ENCODE data around the gene BMP7. TPM values are rescaled to one million over a fixed set of nuclear protein-coding genes. Genes with fewer than 3 reads are reported as not detected.

The BMP7 gene
- total RNA-seq, 3 donors from 2014 or later (not counting 1 experiment from before 2014, with no cell fraction given), result not detected

- Histone ChIP-seq H3K4me1 (ENCODE audit: control insufficient read depth, insufficient read depth, low read length) (no peaks in the 10 kb centered on the region), H3K27ac (ENCODE audit: low read length) (no peak overlapping the region), H3K27me3 (ENCODE audit: control insufficient read depth, insufficient read depth, low read length) (no peaks in the 10 kb centered on the region), H3K9me3 (ENCODE audit: control insufficient read depth, insufficient read depth, low read length) (no peaks in the 10 kb centered on the region), H3K36me3 (ENCODE audit: control insufficient read depth, insufficient read depth, low read length) (no peaks in the 10 kb centered on the region), H3K4me3 (ENCODE audit: low read length) (no peak overlapping the region)
- no peaks in the 10 kb centered on the region for H3K9me3 Mint-ChIP-seq
- no peak for ATAC-seq
- no peak overlapping the region for H3K27ac Mint-ChIP-seq
- H3K36me3 Mint-ChIP-seq, result no peaks in the 10 kb centered on the region
- 67% methylated on average over 9 of the region's 10 CpGs for WGBS (ENCODE audit: insufficient coverage)
- TF ChIP-seq CTCF (IDR thresholded peaks at IDR 0.05), result no peak
- intact Hi-C loops (cut with micrococcal nuclease), result no loop called here
- DNase-seq, result no peak
- no peaks in the 10 kb centered on the region for H3K4me1 Mint-ChIP-seq
- peaks cover 8 to 13% of the 10 kb centered on the region in 2 donors for H3K27me3 Mint-ChIP-seq (ENCODE audit: low read depth in 2 of 2)
- H3K4me3 Mint-ChIP-seq, result no peak overlapping the region
Measured at GRCh38 chr20:57180387-57180786, 86.1 kb downstream of the BMP7 start.

GRCh38 chr20:57179265-57179664 is 87.2 kb downstream of the BMP7 start:
- Histone ChIP-seq H3K36me3 (ENCODE audit: control insufficient read depth, insufficient read depth, low read length) (no peaks in the 10 kb centered on the region), H3K9me3 (ENCODE audit: control insufficient read depth, insufficient read depth, low read length) (no peaks in the 10 kb centered on the region), H3K4me1 (ENCODE audit: control insufficient read depth, insufficient read depth, low read length) (no peaks in the 10 kb centered on the region), H3K27ac (ENCODE audit: low read length) (no peak overlapping the region), H3K4me3 (ENCODE audit: low read length) (no peak overlapping the region), H3K27me3 (ENCODE audit: control insufficient read depth, insufficient read depth, low read length) (no peaks in the 10 kb centered on the region)
- Mint-ChIP-seq H3K27ac (no peak overlapping the region), H3K9me3 (no peaks in the 10 kb centered on the region), H3K27me3 (ENCODE audit: low read depth in 2 of 2) (peaks cover 8 to 13% of the 10 kb centered on the region in 2 donors), H3K36me3 (no peaks in the 10 kb centered on the region), H3K4me1 (no peaks in the 10 kb centered on the region), H3K4me3 (no peak overlapping the region)
- intact Hi-C loops (cut with micrococcal nuclease), result no loop called here
- ATAC-seq (no peak), DNase-seq (no peak)
- no peak for TF ChIP-seq CTCF (IDR thresholded peaks at IDR 0.05)
- 60% methylated on average over 20 of the region's 20 CpGs for WGBS (ENCODE audit: insufficient coverage)

- Mint-ChIP-seq H3K4me1 (no peaks in the 10 kb centered on the region), H3K36me3 (no peaks in the 10 kb centered on the region), H3K9me3 (no peaks in the 10 kb centered on the region), H3K27me3 (ENCODE audit: low read depth in 2 of 2) (peaks cover 8 to 13% of the 10 kb centered on the region in 2 donors), H3K27ac (no peak overlapping the region), H3K4me3 (no peak overlapping the region)
- no peak for TF ChIP-seq CTCF (IDR thresholded peaks at IDR 0.05)
- 79% methylated on average over 8 of the region's 8 CpGs for WGBS (ENCODE audit: insufficient coverage)
- no peak for DNase-seq
- Histone ChIP-seq H3K9me3 (ENCODE audit: control insufficient read depth, insufficient read depth, low read length) (no peaks in the 10 kb centered on the region), H3K27me3 (ENCODE audit: control insufficient read depth, insufficient read depth, low read length) (no peaks in the 10 kb centered on the region), H3K4me3 (ENCODE audit: low read length) (no peak overlapping the region), H3K27ac (ENCODE audit: low read length) (no peak overlapping the region), H3K36me3 (ENCODE audit: control insufficient read depth, insufficient read depth, low read length) (no peaks in the 10 kb centered on the region), H3K4me1 (ENCODE audit: control insufficient read depth, insufficient read depth, low read length) (no peaks in the 10 kb centered on the region)
- ATAC-seq, result no peak
- intact Hi-C loops (cut with micrococcal nuclease), result no loop called here
Measured at GRCh38 chr20:57178582-57179111, 87.8 kb downstream of the BMP7 start.

- H3K9me3 Mint-ChIP-seq, result no peaks in the 10 kb centered on the region
- no peaks in the 10 kb centered on the region for H3K36me3 Mint-ChIP-seq
- no peak for TF ChIP-seq CTCF (IDR thresholded peaks at IDR 0.05)
- WGBS (ENCODE audit: insufficient coverage), result 82% methylated on average over 19 of the region's 19 CpGs
- ATAC-seq (no peak), DNase-seq (no peak)
- no peaks in the 10 kb centered on the region for H3K9me3 ChIP-seq (ENCODE audit: control insufficient read depth, insufficient read depth, low read length)
- no peak overlapping the region for H3K4me3 Mint-ChIP-seq
- intact Hi-C loops (cut with micrococcal nuclease), result no loop called here
- H3K27me3 ChIP-seq (ENCODE audit: control insufficient read depth, insufficient read depth, low read length), result no peaks in the 10 kb centered on the region
- H3K36me3 ChIP-seq (ENCODE audit: control insufficient read depth, insufficient read depth, low read length), result no peaks in the 10 kb centered on the region
- peaks cover 8 to 13% of the 10 kb centered on the region in 2 donors for H3K27me3 Mint-ChIP-seq (ENCODE audit: low read depth in 2 of 2)
- H3K27ac ChIP-seq (ENCODE audit: low read length), result no peak overlapping the region
- H3K4me1 Mint-ChIP-seq, result no peaks in the 10 kb centered on the region
- H3K4me3 ChIP-seq (ENCODE audit: low read length), result no peak overlapping the region
- no peaks in the 10 kb centered on the region for H3K4me1 ChIP-seq (ENCODE audit: control insufficient read depth, insufficient read depth, low read length)
- no peak overlapping the region for H3K27ac Mint-ChIP-seq
Measured at GRCh38 chr20:57177636-57178280, 88.7 kb downstream of the BMP7 start.

Measured in natural killer cell (primary cell).